ENCODE results near the gene AKR1C8. TPM values are rescaled to one million over a fixed set of nuclear protein-coding genes. Genes with fewer than 3 reads are reported as not detected.
"Not testable (repeated sequence)": the region's sequence is repeated elsewhere in the genome, so short reads cannot be mapped to it uniquely, and the experiment has no call there.

AKR1C8 gene
- polyA plus RNA-seq, 1 of the 3 experiments (the other 2 are of a cell fraction), result not detected

DNA sequence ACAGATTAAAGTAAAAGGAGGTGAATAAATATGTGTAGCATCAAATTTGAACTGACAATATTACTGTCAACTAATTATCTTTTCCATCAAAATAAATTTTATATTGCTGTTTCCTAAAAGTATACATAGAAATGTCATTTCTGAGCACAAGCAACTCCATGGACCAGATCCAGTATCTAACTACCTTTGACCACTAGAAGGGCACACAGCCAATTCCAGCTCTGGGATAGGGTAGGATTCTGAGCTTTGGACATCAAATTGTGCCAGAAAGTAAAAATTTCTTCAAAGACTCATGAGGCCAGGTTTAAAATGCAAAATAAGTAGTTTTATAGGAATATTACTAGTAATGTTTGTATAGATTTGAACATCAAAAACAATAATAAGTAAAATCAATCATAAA is 61.1 kb downstream of the AKR1C8 start (continued):
- TF ChIP-seq GATA2 (CRISPR knock-in tag; IDR thresholded peaks at IDR 0.05) (no peak), JUND (IDR thresholded peaks at IDR 0.05) (no peak)

GRCh38 chr10:5119997-5120396 is 65.0 kb downstream of the AKR1C8 start:
- H3K79me2 ChIP-seq (ENCODE audit: insufficient read depth); H3K27ac ChIP-seq (ENCODE audit: low read depth in 2 of 2, low read length in 1 of 2); H3K9ac ChIP-seq; H3K9me2 ChIP-seq; H3K9me3 ChIP-seq; H3K4me3 ChIP-seq (ENCODE audit: low read depth in 2 of 2, low read length in 1 of 2); H2AFZ ChIP-seq (ENCODE audit: low read depth); POLR2A ChIA-PET; H3K4me2 ChIP-seq; H4K20me1 ChIP-seq (ENCODE audit: insufficient read depth); DNase-seq; H3K27me3 ChIP-seq (ENCODE audit: insufficient read depth); H3F3A ChIP-seq (replicated peaks; ENCODE audit: insufficient read depth); H3K4me1 ChIP-seq (ENCODE audit: control insufficient read depth in 1 of 2, insufficient read depth in 2 of 2, low read depth in 1 of 2, low read length in 1 of 2); CTCF ChIA-PET; H3K36me3 ChIP-seq (replicated peaks in 1 of 2; ENCODE audit: control insufficient read depth in 1 of 2, insufficient read depth in 2 of 2, low read length in 1 of 2): not testable (repeated sequence)
- 26% methylated on average over 5 of the region's 5 CpGs for WGBS (ENCODE audit: low lambda C conversion rate)

- Histone ChIP-seq H3K79me2 (ENCODE audit: insufficient read depth) (no peaks in the 10 kb centered on the region), H2AFZ (ENCODE audit: low read depth) (no peak overlapping the region), H3K4me3 (ENCODE audit: low read depth in 2 of 2, low read length in 1 of 2) (no peak overlapping the region), H3K9me3 (no peaks in the 10 kb centered on the region), H3K4me2 (no peak overlapping the region), H3F3A (replicated peaks; ENCODE audit: insufficient read depth) (no peaks in the 10 kb centered on the region), H3K36me3 (replicated peaks in 1 of 2; ENCODE audit: control insufficient read depth in 1 of 2, insufficient read depth in 2 of 2, low read length in 1 of 2) (no peaks in the 10 kb centered on the region), H3K27ac (ENCODE audit: low read depth in 2 of 2, low read length in 1 of 2) (no peak overlapping the region), H4K20me1 (ENCODE audit: insufficient read depth) (no peaks in the 10 kb centered on the region), H3K9me2 (no peaks in the 10 kb centered on the region), H3K27me3 (ENCODE audit: insufficient read depth) (no peaks in the 10 kb centered on the region), H3K9ac (no peak overlapping the region), H3K4me1 (ENCODE audit: control insufficient read depth in 1 of 2, insufficient read depth in 2 of 2, low read depth in 1 of 2, low read length in 1 of 2) (no peaks in the 10 kb centered on the region)
- 9% methylated on average over 3 of the region's 3 CpGs for WGBS (ENCODE audit: low lambda C conversion rate)
- ChIA-PET CTCF (no interaction called here), POLR2A (no interaction called here)
- no peak for DNase-seq
- TF ChIP-seq RCOR1 (IDR thresholded peaks at IDR 0.05; ENCODE audit: low read length) (no peak), EZH2phosphoT487 (IDR thresholded peaks at IDR 0.05; ENCODE audit: borderline replicate concordance, low read depth) (no peak), JUND (IDR thresholded peaks at IDR 0.05) (no peak)
These were observed 67.9 kb downstream of the AKR1C8 start for GRCh38 chr10:5117026-5117425.

DNA sequence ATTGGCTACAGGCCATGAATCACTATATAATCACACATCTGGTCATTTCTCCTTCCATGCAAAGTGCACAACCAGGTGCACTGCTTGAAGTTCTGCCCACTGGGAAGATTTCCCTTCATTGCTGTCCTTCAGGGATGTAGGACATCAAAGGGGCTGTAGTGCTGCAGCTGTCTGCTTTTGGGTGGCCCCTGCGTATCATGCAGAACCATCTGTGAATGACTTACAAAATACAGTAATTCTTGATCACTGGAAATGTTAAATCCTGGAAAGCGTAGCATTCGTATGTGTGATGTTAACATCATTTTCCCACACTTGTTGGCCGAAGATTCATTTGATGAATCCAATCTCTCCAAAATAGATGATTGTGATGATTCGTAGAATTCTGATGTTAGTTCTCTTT is 68.3 kb downstream of the AKR1C8 start:
- 13% methylated on average over 5 of the region's 5 CpGs for WGBS (ENCODE audit: low lambda C conversion rate)
- Histone ChIP-seq H3K9me2 (no peaks in the 10 kb centered on the region), H3K36me3 (replicated peaks in 1 of 2; ENCODE audit: control insufficient read depth in 1 of 2, insufficient read depth in 2 of 2, low read length in 1 of 2) (no peaks in the 10 kb centered on the region), H3K4me1 (ENCODE audit: control insufficient read depth in 1 of 2, insufficient read depth in 2 of 2, low read depth in 1 of 2, low read length in 1 of 2) (no peaks in the 10 kb centered on the region), H3K4me2 (no peak overlapping the region), H2AFZ (ENCODE audit: low read depth) (no peak overlapping the region), H3K79me2 (ENCODE audit: insufficient read depth) (no peaks in the 10 kb centered on the region), H3K9me3 (no peaks in the 10 kb centered on the region), H3F3A (replicated peaks; ENCODE audit: insufficient read depth) (no peaks in the 10 kb centered on the region), H3K27ac (ENCODE audit: low read depth in 2 of 2, low read length in 1 of 2) (no peak overlapping the region), H4K20me1 (ENCODE audit: insufficient read depth) (no peaks in the 10 kb centered on the region), H3K4me3 (ENCODE audit: low read depth in 2 of 2, low read length in 1 of 2) (no peak overlapping the region), H3K27me3 (ENCODE audit: insufficient read depth) (no peaks in the 10 kb centered on the region), H3K9ac (no peak overlapping the region)
- ChIA-PET POLR2A (no interaction called here), CTCF (no interaction called here)
- TF ChIP-seq, protein P1, sequence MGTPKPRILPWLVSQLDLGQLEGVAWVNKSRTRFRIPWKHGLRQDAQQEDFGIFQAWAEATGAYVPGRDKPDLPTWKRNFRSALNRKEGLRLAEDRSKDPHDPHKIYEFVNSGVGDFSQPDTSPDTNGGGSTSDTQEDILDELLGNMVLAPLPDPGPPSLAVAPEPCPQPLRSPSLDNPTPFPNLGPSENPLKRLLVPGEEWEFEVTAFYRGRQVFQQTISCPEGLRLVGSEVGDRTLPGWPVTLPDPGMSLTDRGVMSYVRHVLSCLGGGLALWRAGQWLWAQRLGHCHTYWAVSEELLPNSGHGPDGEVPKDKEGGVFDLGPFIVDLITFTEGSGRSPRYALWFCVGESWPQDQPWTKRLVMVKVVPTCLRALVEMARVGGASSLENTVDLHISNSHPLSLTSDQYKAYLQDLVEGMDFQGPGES (IDR thresholded peaks at IDR 0.05; ENCODE audit: low read depth, low read length), result no peak
- TF ChIP-seq, protein P2, sequence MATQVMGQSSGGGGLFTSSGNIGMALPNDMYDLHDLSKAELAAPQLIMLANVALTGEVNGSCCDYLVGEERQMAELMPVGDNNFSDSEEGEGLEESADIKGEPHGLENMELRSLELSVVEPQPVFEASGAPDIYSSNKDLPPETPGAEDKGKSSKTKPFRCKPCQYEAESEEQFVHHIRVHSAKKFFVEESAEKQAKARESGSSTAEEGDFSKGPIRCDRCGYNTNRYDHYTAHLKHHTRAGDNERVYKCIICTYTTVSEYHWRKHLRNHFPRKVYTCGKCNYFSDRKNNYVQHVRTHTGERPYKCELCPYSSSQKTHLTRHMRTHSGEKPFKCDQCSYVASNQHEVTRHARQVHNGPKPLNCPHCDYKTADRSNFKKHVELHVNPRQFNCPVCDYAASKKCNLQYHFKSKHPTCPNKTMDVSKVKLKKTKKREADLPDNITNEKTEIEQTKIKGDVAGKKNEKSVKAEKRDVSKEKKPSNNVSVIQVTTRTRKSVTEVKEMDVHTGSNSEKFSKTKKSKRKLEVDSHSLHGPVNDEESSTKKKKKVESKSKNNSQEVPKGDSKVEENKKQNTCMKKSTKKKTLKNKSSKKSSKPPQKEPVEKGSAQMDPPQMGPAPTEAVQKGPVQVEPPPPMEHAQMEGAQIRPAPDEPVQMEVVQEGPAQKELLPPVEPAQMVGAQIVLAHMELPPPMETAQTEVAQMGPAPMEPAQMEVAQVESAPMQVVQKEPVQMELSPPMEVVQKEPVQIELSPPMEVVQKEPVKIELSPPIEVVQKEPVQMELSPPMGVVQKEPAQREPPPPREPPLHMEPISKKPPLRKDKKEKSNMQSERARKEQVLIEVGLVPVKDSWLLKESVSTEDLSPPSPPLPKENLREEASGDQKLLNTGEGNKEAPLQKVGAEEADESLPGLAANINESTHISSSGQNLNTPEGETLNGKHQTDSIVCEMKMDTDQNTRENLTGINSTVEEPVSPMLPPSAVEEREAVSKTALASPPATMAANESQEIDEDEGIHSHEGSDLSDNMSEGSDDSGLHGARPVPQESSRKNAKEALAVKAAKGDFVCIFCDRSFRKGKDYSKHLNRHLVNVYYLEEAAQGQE (IDR thresholded peaks at IDR 0.05; ENCODE audit: low read depth, low read length), result no peak
- TF ChIP-seq RXRA (IDR thresholded peaks at IDR 0.05; ENCODE audit: borderline replicate concordance, low read depth) (no peak), FOSL2 (IDR thresholded peaks at IDR 0.05; ENCODE audit: borderline replicate concordance, low read depth) (no peak), EP300 (IDR thresholded peaks at IDR 0.05; ENCODE audit: borderline replicate concordance in 1 of 2, low read depth in 1 of 2, low read length in 1 of 2) (no peak), FOXM1 (IDR thresholded peaks at IDR 0.05; ENCODE audit: low read depth) (no peak), POLR2AphosphoS5 (IDR thresholded peaks at IDR 0.05; ENCODE audit: low read depth, low read length) (no peak), GABPA (IDR thresholded peaks at IDR 0.05; ENCODE audit: low read depth) (no peak)
- TF ChIP-seq, protein P3, sequence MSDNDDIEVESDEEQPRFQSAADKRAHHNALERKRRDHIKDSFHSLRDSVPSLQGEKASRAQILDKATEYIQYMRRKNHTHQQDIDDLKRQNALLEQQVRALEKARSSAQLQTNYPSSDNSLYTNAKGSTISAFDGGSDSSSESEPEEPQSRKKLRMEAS (IDR thresholded peaks at IDR 0.05; ENCODE audit: low read depth), result no peak
- DNase-seq, result no peak
